Epithelial cell of esophagus (primary cell): ENCODE measurements around the gene OR52B2.

Experiments
- DNase-seq: peaks from one replicate; pipeline ENCODE4 v3.0.0; 2010; ENCODE audit warnings: low read depth
- H3K4me3 ChIP-seq: 2 replicates; pipeline ENCODE4 v1.5.1; 2011; ENCODE audit warnings: mild to moderate bottlenecking, low read length, control low read depth
- CTCF ChIP-seq: IDR thresholded peaks from 2 replicates; pipeline ENCODE4 v1.5.1; 2011; ENCODE audit warnings: low read depth, mild to moderate bottlenecking, low read length, control low read depth, inconsistent platforms; ENCODE audit not compliant: insufficient read depth; ENCODE audit errors: missing control alignments

The OR52B2 gene

GRCh38 chr11:6129011-6129410 is 41.1 kb downstream of the OR52B2 start:
- no peak overlapping the region for H3K4me3 ChIP-seq
- TF ChIP-seq CTCF: no peak
- no peak for DNase-seq

- DNase-seq: peak; percentile 37
- H3K4me3 ChIP-seq: no peak overlapping the region
These were observed 42.2 kb downstream of the OR52B2 start for GRCh38 chr11:6127881-6128280.

GRCh38 chr11:6124245-6124644 is 45.9 kb downstream of the OR52B2 start:
- H3K4me3 ChIP-seq: no peak overlapping the region
- no peak for DNase-seq
- no peak for TF ChIP-seq CTCF

More at GRCh38 chr11:6127881-6128280, 42.2 kb downstream of the OR52B2 start:
- TF ChIP-seq CTCF: no peak
